ENCODE data around the gene SPAG16. TPM values are rescaled to one million over a fixed set of nuclear protein-coding genes. Genes with fewer than 3 reads are reported as not detected.

The SPAG16 gene
- total RNA-seq, 1 donor from 2014 or later: 38.6 TPM

DNA sequence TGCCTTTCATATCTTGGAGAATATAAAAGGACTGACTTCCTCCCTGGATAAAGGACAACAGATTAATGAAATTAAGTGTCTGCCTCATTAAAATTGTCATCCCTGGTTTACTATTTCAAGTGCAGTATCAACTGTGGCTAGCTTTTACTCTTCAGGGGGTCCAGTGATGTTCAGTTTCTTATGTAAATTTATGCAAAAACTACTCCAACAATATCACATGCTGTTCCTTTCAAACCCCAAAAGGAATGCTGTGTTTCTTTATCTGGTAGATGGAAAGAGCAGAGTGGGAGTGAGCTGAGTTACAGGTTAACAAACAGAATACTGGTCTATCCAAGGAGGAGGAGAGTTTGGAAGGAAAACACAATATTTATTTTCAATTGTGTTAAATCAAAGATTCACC lies 842.9 kb downstream of the SPAG16 start:
- no peaks in the 10 kb centered on the region for H3K4me1 ChIP-seq (ENCODE audit: control insufficient read depth in 3 of 3, insufficient read depth in 3 of 3, low read length in 3 of 3)
- H3K9ac ChIP-seq (ENCODE audit: low read depth in 1 of 3, low read length in 3 of 3): no peak overlapping the region
- no peak overlapping the region for H3K4me3 ChIP-seq (ENCODE audit: low read length in 3 of 3)
- H3K9me3 ChIP-seq (ENCODE audit: control insufficient read depth in 3 of 3, low read length in 3 of 3): no peaks in the 10 kb centered on the region
- H3K36me3 ChIP-seq (ENCODE audit: control insufficient read depth in 3 of 3, insufficient read depth in 3 of 3, low read length in 3 of 3): no peaks in the 10 kb centered on the region
- H3K27me3 ChIP-seq (ENCODE audit: control insufficient read depth in 3 of 3, insufficient read depth in 3 of 3, low read length in 3 of 3): no peaks in the 10 kb centered on the region
- no peak overlapping the region for H3K27ac ChIP-seq (ENCODE audit: low read depth, low read length)

DNA sequence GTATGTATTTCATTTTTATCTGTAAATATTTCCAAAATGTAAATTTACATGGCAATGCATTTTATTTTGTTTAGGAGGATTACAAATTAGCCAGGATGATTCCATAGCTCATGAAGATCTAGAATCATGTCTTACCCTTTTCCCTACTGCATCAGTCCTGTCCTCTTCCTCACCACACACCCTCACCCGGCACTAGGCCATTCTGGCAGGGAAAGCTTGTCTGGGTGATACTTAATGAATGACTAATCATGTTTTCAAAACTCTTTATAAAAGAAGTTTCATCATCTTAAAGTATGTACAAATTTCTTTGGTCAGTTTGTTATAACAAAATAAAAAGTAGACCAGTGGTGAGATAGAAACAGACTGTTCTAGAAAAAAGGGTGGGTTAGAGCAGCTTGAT lies 843.3 kb downstream of the SPAG16 start:
- Histone ChIP-seq H3K36me3 (ENCODE audit: control insufficient read depth in 3 of 3, insufficient read depth in 3 of 3, low read length in 3 of 3) (no peaks in the 10 kb centered on the region), H3K9ac (ENCODE audit: low read depth in 1 of 3, low read length in 3 of 3) (no peak overlapping the region), H3K27me3 (ENCODE audit: control insufficient read depth in 3 of 3, insufficient read depth in 3 of 3, low read length in 3 of 3) (no peaks in the 10 kb centered on the region), H3K9me3 (ENCODE audit: control insufficient read depth in 3 of 3, low read length in 3 of 3) (no peaks in the 10 kb centered on the region), H3K27ac (ENCODE audit: low read depth, low read length) (no peak overlapping the region), H3K4me3 (ENCODE audit: low read length in 3 of 3) (no peak overlapping the region), H3K4me1 (ENCODE audit: control insufficient read depth in 3 of 3, insufficient read depth in 3 of 3, low read length in 3 of 3) (no peaks in the 10 kb centered on the region)

DNA sequence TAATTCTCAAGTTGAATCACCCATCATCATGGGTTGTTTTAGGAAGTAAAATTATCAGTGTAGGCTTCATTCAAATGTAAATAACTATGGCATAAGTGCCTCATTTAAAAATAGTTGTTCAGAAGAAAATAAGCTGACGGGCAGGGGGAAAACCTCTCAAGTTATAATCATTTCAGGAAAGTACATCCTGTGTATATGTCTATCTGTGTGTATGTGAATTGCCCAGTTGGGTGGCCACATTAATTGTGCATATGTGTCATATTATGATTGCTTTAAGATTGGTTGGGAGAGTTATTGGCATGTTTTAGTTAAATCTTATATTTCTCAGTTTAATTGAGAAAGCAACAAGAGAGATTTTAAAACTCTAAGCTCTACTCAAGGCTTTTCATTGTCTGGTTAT lies 843.8 kb downstream of the SPAG16 start:
- no peaks in the 10 kb centered on the region for H3K4me1 ChIP-seq (ENCODE audit: control insufficient read depth in 3 of 3, insufficient read depth in 3 of 3, low read length in 3 of 3)
- no peaks in the 10 kb centered on the region for H3K36me3 ChIP-seq (ENCODE audit: control insufficient read depth in 3 of 3, insufficient read depth in 3 of 3, low read length in 3 of 3)
- no peak overlapping the region for H3K9ac ChIP-seq (ENCODE audit: low read depth in 1 of 3, low read length in 3 of 3)
- H3K27me3 ChIP-seq (ENCODE audit: control insufficient read depth in 3 of 3, insufficient read depth in 3 of 3, low read length in 3 of 3): no peaks in the 10 kb centered on the region
- H3K9me3 ChIP-seq (ENCODE audit: control insufficient read depth in 3 of 3, low read length in 3 of 3): no peaks in the 10 kb centered on the region
- no peak overlapping the region for H3K4me3 ChIP-seq (ENCODE audit: low read length in 3 of 3)
- H3K27ac ChIP-seq (ENCODE audit: low read depth, low read length): no peak overlapping the region

DNA sequence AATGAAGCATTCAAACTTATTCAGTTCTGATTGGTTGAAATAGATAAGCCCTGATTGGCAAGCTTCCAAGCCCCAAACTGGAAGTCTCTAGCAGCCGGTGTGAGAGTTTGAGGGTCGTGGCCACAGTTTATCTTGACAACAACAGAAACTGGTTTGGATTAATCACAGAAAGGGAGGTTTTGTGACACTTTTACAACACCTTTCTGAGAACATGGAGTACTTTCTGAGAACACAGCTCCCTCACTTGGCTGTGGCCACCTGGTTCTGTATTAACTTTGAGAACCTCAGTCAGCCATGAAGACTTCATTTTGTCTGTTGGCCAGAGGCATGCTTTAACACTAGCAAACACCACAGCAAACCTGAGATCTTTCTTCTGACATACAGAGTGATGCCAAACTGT lies 845.9 kb downstream of the SPAG16 start:
- no peaks in the 10 kb centered on the region for H3K27me3 ChIP-seq (ENCODE audit: control insufficient read depth in 3 of 3, insufficient read depth in 3 of 3, low read length in 3 of 3)
- H3K9ac ChIP-seq (ENCODE audit: low read depth in 1 of 3, low read length in 3 of 3): no peak overlapping the region
- H3K4me3 ChIP-seq (ENCODE audit: low read length in 3 of 3): no peak overlapping the region
- no peaks in the 10 kb centered on the region for H3K9me3 ChIP-seq (ENCODE audit: control insufficient read depth in 3 of 3, low read length in 3 of 3)
- no peaks in the 10 kb centered on the region for H3K36me3 ChIP-seq (ENCODE audit: control insufficient read depth in 3 of 3, insufficient read depth in 3 of 3, low read length in 3 of 3)
- no peaks in the 10 kb centered on the region for H3K4me1 ChIP-seq (ENCODE audit: control insufficient read depth in 3 of 3, insufficient read depth in 3 of 3, low read length in 3 of 3)
- no peak overlapping the region for H3K27ac ChIP-seq (ENCODE audit: low read depth, low read length)

DNA sequence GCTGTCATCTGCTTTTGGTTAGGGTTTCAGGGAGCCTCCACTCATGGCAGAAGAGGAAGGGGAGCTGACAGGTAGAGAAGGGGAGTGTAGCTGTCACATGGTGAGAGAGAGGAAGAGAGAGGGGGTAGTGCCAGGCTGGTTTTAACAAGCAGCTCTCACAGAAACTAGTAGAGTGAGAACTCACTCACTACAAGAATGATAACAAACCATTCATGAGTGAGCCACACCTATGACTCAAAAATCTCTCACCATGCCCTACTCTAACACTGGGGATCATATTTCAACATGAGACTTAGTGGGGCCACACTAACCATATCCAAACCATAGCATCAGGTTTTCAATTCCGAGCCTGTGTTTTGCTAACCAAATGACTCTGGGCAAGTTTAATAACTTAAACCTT lies 851.7 kb downstream of the SPAG16 start:
- Histone ChIP-seq H3K4me1 (ENCODE audit: control insufficient read depth in 3 of 3, insufficient read depth in 3 of 3, low read length in 3 of 3) (no peaks in the 10 kb centered on the region), H3K9ac (ENCODE audit: low read depth in 1 of 3, low read length in 3 of 3) (no peak overlapping the region), H3K27ac (ENCODE audit: low read depth, low read length) (no peak overlapping the region), H3K36me3 (ENCODE audit: control insufficient read depth in 3 of 3, insufficient read depth in 3 of 3, low read length in 3 of 3) (no peaks in the 10 kb centered on the region), H3K9me3 (ENCODE audit: control insufficient read depth in 3 of 3, low read length in 3 of 3) (no peaks in the 10 kb centered on the region), H3K4me3 (ENCODE audit: low read length in 3 of 3) (no peak overlapping the region), H3K27me3 (ENCODE audit: control insufficient read depth in 3 of 3, insufficient read depth in 3 of 3, low read length in 3 of 3) (no peaks in the 10 kb centered on the region)

DNA sequence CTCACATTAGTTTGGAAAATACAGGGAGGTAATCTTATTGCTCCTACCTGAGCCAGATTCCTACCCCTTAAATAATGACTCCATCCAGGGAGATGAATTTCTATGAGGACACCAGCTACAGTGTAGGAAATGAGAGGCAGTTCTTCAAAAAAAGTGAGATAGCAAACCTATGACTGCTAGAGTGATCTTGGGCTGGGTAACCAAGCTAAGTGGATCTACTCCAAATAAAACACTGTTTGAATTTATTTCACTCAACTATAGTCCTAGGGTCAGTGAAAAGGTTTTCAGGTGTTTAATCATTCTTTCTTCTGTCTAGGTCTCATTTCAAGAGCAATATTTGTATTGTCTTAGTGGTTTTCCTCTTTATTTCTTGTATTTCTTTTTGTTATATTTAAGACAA lies 854.5 kb downstream of the SPAG16 start:
- H3K36me3 ChIP-seq (ENCODE audit: control insufficient read depth in 3 of 3, insufficient read depth in 3 of 3, low read length in 3 of 3): no peaks in the 10 kb centered on the region
- no peak overlapping the region for H3K27ac ChIP-seq (ENCODE audit: low read depth, low read length)
- H3K4me3 ChIP-seq (ENCODE audit: low read length in 3 of 3): no peak overlapping the region
- no peaks in the 10 kb centered on the region for H3K9me3 ChIP-seq (ENCODE audit: control insufficient read depth in 3 of 3, low read length in 3 of 3)
- no peak overlapping the region for H3K9ac ChIP-seq (ENCODE audit: low read depth in 1 of 3, low read length in 3 of 3)
- no peaks in the 10 kb centered on the region for H3K27me3 ChIP-seq (ENCODE audit: control insufficient read depth in 3 of 3, insufficient read depth in 3 of 3, low read length in 3 of 3)
- no peaks in the 10 kb centered on the region for H3K4me1 ChIP-seq (ENCODE audit: control insufficient read depth in 3 of 3, insufficient read depth in 3 of 3, low read length in 3 of 3)

- Histone ChIP-seq H3K9ac (ENCODE audit: low read depth in 1 of 3, low read length in 3 of 3) (no peak overlapping the region), H3K4me3 (ENCODE audit: low read length in 3 of 3) (no peak overlapping the region), H3K27me3 (ENCODE audit: control insufficient read depth in 3 of 3, insufficient read depth in 3 of 3, low read length in 3 of 3) (no peaks in the 10 kb centered on the region), H3K4me1 (ENCODE audit: control insufficient read depth in 3 of 3, insufficient read depth in 3 of 3, low read length in 3 of 3) (no peaks in the 10 kb centered on the region), H3K9me3 (ENCODE audit: control insufficient read depth in 3 of 3, low read length in 3 of 3) (no peaks in the 10 kb centered on the region), H3K36me3 (ENCODE audit: control insufficient read depth in 3 of 3, insufficient read depth in 3 of 3, low read length in 3 of 3) (no peaks in the 10 kb centered on the region), H3K27ac (ENCODE audit: low read depth, low read length) (no peak overlapping the region)
These were observed 855.5 kb downstream of the SPAG16 start for GRCh38 chr2:214139630-214140284.

GRCh38 chr2:214156971-214157370 lies 872.7 kb downstream of the SPAG16 start:
- no peak overlapping the region for H3K9ac ChIP-seq (ENCODE audit: low read depth in 1 of 3, low read length in 3 of 3)
- no peaks in the 10 kb centered on the region for H3K9me3 ChIP-seq (ENCODE audit: control insufficient read depth in 3 of 3, low read length in 3 of 3)
- H3K4me3 ChIP-seq (ENCODE audit: low read length in 3 of 3): no peak overlapping the region
- H3K27ac ChIP-seq (ENCODE audit: low read depth, low read length): no peak overlapping the region
- no peaks in the 10 kb centered on the region for H3K27me3 ChIP-seq (ENCODE audit: control insufficient read depth in 3 of 3, insufficient read depth in 3 of 3, low read length in 3 of 3)
- no peaks in the 10 kb centered on the region for H3K36me3 ChIP-seq (ENCODE audit: control insufficient read depth in 3 of 3, insufficient read depth in 3 of 3, low read length in 3 of 3)
- H3K4me1 ChIP-seq (ENCODE audit: control insufficient read depth in 3 of 3, insufficient read depth in 3 of 3, low read length in 3 of 3): no peaks in the 10 kb centered on the region

DNA sequence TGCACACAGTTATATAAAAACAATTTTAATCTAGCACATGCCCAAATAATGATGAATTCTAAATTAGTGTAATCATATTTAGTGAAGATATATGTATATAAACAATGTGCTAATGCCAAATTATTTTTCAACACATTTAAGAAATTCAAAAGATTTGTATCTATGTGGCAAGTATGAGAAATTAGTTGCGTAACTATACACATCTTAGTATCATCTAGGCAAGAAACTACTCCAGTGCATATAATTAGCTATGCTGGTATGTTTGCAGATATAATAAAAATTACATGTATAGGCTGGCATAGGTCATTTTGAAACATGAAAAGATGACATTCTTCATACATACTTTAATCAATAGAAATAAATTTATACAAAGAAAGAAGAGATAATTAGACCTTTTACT lies 874.6 kb downstream of the SPAG16 start:
- no peaks in the 10 kb centered on the region for H3K9me3 ChIP-seq (ENCODE audit: control insufficient read depth in 3 of 3, low read length in 3 of 3)
- H3K4me3 ChIP-seq (ENCODE audit: low read length in 3 of 3): no peak overlapping the region
- no peak overlapping the region for H3K27ac ChIP-seq (ENCODE audit: low read depth, low read length)
- H3K27me3 ChIP-seq (ENCODE audit: control insufficient read depth in 3 of 3, insufficient read depth in 3 of 3, low read length in 3 of 3): no peaks in the 10 kb centered on the region
- H3K9ac ChIP-seq (ENCODE audit: low read depth in 1 of 3, low read length in 3 of 3): no peak overlapping the region
- no peaks in the 10 kb centered on the region for H3K4me1 ChIP-seq (ENCODE audit: control insufficient read depth in 3 of 3, insufficient read depth in 3 of 3, low read length in 3 of 3)
- H3K36me3 ChIP-seq (ENCODE audit: control insufficient read depth in 3 of 3, insufficient read depth in 3 of 3, low read length in 3 of 3): no peaks in the 10 kb centered on the region

- no peaks in the 10 kb centered on the region for H3K4me1 ChIP-seq (ENCODE audit: control insufficient read depth in 3 of 3, insufficient read depth in 3 of 3, low read length in 3 of 3)
- H3K9ac ChIP-seq (ENCODE audit: low read depth in 1 of 3, low read length in 3 of 3): no peak overlapping the region
- H3K36me3 ChIP-seq (ENCODE audit: control insufficient read depth in 3 of 3, insufficient read depth in 3 of 3, low read length in 3 of 3): no peaks in the 10 kb centered on the region
- H3K9me3 ChIP-seq (ENCODE audit: control insufficient read depth in 3 of 3, low read length in 3 of 3): no peaks in the 10 kb centered on the region
- no peak overlapping the region for H3K4me3 ChIP-seq (ENCODE audit: low read length in 3 of 3)
- no peaks in the 10 kb centered on the region for H3K27me3 ChIP-seq (ENCODE audit: control insufficient read depth in 3 of 3, insufficient read depth in 3 of 3, low read length in 3 of 3)
- H3K27ac ChIP-seq (ENCODE audit: low read depth, low read length): no peak overlapping the region
These were observed 885.0 kb downstream of the SPAG16 start for GRCh38 chr2:214169281-214169680.

DNA sequence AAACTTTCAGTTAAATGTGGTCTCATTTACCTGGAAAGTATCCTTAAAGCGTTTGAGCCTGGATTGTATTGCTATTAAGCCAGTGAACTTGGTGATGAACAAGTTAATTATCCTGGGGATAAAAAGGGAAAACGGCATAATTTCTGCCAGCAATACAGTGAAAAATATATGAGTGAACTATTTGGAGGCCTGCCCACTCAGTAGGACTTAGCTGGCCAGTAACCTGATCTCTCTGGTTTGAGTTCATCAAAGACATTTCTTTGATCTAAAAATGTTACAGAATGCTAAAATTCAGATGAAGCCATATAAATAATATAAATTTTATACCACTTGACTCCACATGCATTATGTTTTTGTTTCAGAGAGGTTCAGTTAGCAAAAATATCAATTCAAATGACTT lies 885.5 kb downstream of the SPAG16 start:
- no peaks in the 10 kb centered on the region for H3K4me1 ChIP-seq (ENCODE audit: control insufficient read depth in 3 of 3, insufficient read depth in 3 of 3, low read length in 3 of 3)
- no peaks in the 10 kb centered on the region for H3K36me3 ChIP-seq (ENCODE audit: control insufficient read depth in 3 of 3, insufficient read depth in 3 of 3, low read length in 3 of 3)
- no peak overlapping the region for H3K9ac ChIP-seq (ENCODE audit: low read depth in 1 of 3, low read length in 3 of 3)
- no peaks in the 10 kb centered on the region for H3K9me3 ChIP-seq (ENCODE audit: control insufficient read depth in 3 of 3, low read length in 3 of 3)
- H3K4me3 ChIP-seq (ENCODE audit: low read length in 3 of 3): no peak overlapping the region
- no peaks in the 10 kb centered on the region for H3K27me3 ChIP-seq (ENCODE audit: control insufficient read depth in 3 of 3, insufficient read depth in 3 of 3, low read length in 3 of 3)
- no peak overlapping the region for H3K27ac ChIP-seq (ENCODE audit: low read depth, low read length)

All from skeletal muscle tissue (tissue), 4 donors.